ENCODE results near the gene MAP3K5.

DNA sequence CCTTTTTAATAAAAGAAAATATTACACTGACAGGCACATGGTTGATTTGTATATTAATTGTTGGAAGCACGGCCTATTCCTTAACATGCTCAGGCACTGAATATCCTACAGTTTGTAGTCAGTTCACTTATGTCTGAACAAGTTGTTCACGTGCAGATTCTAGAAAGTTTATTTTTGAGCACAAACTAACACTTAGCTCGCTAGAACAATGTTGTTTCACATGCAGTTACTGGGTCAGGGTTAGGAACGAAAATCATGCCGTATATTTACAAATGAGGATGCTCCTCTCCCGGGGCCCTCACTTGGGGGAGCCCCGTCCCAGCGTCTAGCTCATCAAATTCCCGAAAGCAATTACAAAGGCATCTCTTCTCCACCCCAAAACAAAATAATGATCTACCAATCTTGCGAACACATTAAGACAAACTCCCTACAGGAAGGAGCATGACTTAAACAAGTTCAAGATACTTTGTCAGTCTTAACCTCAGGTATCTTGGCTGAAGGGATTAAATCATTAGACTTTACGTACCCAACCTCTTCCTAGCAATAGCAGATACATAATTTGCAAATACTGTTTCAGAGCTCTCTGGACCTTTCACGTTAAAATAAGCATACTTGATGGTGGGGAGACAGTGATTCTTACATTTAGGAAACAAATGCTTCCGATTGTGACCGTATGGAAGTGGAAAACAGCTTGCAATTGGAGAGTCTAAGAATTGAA lies 243.5 kb downstream of the MAP3K5 start:
- TF ChIP-seq, protein P1, sequence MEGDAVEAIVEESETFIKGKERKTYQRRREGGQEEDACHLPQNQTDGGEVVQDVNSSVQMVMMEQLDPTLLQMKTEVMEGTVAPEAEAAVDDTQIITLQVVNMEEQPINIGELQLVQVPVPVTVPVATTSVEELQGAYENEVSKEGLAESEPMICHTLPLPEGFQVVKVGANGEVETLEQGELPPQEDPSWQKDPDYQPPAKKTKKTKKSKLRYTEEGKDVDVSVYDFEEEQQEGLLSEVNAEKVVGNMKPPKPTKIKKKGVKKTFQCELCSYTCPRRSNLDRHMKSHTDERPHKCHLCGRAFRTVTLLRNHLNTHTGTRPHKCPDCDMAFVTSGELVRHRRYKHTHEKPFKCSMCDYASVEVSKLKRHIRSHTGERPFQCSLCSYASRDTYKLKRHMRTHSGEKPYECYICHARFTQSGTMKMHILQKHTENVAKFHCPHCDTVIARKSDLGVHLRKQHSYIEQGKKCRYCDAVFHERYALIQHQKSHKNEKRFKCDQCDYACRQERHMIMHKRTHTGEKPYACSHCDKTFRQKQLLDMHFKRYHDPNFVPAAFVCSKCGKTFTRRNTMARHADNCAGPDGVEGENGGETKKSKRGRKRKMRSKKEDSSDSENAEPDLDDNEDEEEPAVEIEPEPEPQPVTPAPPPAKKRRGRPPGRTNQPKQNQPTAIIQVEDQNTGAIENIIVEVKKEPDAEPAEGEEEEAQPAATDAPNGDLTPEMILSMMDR (IDR thresholded peaks at IDR 0.05) = no peak
- TF ChIP-seq EP300 (IDR thresholded peaks at IDR 0.05) (no peak), POLR2A (IDR thresholded peaks at IDR 0.05) (no peak)
